ENCODE data around the gene UMOD.
A peak's percentile ranks its signal among the peaks of the same experiment; 100 is the strongest.

Gene UMOD

DNA sequence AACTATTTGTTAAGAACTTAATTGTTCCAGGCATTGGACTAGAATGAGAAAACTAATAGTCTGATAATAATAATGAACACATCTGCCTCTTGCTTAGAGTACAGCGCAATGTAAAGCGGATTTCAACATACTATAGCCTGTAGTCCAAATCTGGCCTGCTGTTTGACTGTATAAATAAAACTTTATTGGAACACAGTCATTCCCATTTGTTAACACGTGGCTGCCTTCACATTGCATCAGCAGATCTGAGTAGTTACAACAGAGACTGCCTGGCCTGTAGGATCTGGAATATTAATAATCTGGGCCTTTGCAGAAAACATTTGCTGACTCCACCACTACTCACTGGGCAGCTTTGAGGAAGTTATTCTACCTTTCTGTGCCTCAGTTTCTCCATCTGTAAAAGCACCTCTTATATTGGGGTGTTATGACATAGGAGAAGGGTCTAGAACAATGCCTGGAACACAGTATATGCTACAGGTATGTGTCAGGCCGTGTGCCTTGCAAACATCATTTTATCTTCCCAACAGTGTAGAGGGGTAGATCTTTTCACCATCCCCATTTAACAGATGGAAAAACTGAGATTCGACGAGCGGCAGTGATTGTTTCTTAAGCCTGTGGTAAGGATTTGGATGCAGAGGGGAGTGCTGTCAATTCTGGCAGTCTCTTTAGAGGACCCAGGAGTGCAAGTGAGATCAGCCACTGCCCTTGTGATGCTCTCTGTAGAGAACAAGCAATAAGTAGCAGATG, 29.9 kb upstream of the UMOD start:
- no peak overlapping the region for H3K4me3 Mint-ChIP-seq
- H3K9me3 Mint-ChIP-seq: no peaks in the 10 kb centered on the region
- peaks cover 6% of the 10 kb centered on the region for H3K4me1 Mint-ChIP-seq
- H3K27ac Mint-ChIP-seq: no peak overlapping the region
- ATAC-seq (no peak), DNase-seq (no peak)
- H3K27me3 Mint-ChIP-seq: peaks cover 11% of the 10 kb centered on the region

DNA sequence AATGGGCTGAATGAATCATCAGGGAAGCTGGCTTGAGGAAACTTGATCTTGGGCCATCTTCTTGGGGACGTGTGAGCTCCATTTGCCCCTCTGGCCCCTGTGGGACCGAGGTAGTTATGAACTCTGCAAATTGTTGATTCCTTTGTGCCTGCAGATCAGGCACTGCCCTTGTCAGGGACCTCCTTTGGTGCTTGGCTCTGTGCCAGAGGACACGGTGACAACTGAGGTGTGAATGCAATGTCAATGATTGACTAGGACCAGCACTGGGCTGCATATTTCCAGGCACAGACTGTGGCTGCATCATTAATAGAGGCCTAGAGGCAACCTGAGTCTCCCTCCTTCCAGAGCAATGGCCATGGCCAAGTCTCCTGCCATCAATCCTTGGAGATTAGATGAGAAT, 28.3 kb upstream of the UMOD start:
- Mint-ChIP-seq H3K27ac (no peak overlapping the region), H3K4me1 (peaks cover 6% of the 10 kb centered on the region)
- no peak for DNase-seq

DNA sequence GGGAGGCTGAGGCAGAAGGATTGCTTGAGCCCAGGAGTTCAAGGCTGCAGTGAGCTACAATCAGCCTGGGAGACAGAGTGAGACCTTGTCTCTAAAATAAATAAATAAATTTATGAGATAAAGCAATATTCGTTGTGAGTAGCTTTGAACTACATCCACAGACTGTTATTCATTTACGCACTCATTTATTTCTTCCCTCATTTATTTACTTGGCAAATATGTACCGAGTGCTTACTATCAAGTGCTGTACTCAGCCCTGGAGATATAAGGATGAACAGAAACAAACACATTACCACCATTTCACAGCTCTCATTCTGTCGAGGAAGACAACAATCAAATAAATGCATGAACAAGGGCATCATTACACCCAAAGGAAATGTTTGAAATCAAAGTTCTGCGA, 24.7 kb upstream of the UMOD start:
- ATAC-seq (no peak), DNase-seq (no peak)
- Mint-ChIP-seq H3K27ac (no peak overlapping the region), H3K9me3 (no peaks in the 10 kb centered on the region), H3K27me3 (peaks cover 16% of the 10 kb centered on the region), H3K4me3 (no peak overlapping the region), H3K4me1 (no peaks in the 10 kb centered on the region)

More for the DNA sequence above, 28.3 kb upstream of the UMOD start:
- Mint-ChIP-seq H3K4me3 (no peak overlapping the region), H3K9me3 (no peaks in the 10 kb centered on the region), H3K27me3 (peaks cover 5% of the 10 kb centered on the region)
- no peak for ATAC-seq

DNA sequence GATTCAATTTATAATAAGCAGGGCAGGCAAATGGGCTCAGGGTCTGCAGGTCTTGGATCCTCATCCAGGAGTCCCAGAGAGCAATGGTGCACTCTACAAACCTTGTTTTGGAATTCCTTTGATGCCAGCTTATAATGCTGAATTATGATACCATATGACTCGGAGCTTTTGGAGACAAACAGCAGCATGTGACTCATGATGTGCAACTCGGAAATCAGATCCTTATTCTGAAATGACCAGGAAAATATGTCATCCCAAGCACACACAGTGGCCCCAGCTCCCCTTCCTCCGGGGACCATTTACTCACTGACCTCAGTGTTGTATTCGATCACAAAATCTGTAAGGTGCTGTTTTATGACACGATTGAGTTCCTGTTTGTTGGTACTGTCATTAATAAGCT, 20.2 kb upstream of the UMOD start:
- ATAC-seq (no peak), DNase-seq (no peak)
- no peaks in the 10 kb centered on the region for H3K4me1 Mint-ChIP-seq
- no peaks in the 10 kb centered on the region for H3K9me3 Mint-ChIP-seq
- H3K4me3 Mint-ChIP-seq: no peak overlapping the region
- no peak overlapping the region for H3K27ac Mint-ChIP-seq
- H3K27me3 Mint-ChIP-seq: peaks cover 24% of the 10 kb centered on the region

DNA sequence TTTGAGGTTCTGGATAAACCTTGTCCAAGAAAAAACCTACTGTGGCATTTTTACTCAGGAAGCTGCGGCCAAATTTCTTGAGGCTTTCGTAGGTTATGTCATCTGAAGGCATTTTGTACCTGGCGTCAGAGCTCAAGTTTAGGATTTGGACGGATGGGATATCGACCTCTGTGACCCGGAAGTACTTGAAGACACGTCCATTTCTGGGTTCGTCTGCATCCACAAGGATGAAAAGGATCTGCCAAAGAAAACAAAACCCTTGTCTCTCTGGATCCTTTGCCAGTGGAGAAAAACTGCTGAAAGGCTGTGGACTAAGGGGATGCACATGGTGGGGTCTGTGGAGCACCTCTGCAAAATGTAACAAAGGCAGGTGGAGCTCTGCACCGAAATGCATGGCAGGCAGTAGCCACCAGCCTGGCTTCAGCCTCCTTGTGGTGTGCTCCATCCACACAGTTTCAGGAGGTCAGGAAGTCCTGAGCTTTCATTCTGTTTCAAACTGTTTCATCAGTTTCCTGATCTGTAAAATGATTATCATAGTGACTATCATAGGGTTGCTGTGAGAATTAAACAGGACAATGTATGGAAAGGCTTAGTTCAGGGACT, 17.0 kb upstream of the UMOD start:
- DNase-seq (no peak), ATAC-seq (no peak)
- no peak overlapping the region for H3K4me3 Mint-ChIP-seq
- peaks cover 22% of the 10 kb centered on the region for H3K27me3 Mint-ChIP-seq
- no peaks in the 10 kb centered on the region for H3K4me1 Mint-ChIP-seq
- no peak overlapping the region for H3K27ac Mint-ChIP-seq
- H3K9me3 Mint-ChIP-seq: no peaks in the 10 kb centered on the region

DNA sequence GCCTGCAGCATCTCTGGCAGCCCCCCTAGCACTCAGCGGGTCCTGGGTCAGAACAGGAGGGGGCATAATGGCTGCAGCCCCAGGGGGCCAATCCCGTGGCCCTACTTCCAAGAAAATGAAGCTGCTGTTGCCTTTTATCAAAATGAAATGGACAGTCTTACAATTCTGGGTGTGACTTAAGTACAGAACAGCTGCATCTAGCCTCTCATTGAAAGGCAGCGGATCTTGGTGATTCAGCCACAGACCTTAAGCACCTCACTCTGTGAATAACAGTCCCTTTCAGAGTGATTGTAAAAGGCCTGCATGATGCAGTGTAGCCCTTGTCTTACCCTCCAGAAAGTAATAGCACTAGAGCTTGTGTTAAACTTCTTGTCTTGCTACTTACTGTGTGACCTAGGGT, 11.5 kb upstream of the UMOD start:
- Mint-ChIP-seq H3K9me3 (no peaks in the 10 kb centered on the region), H3K4me1 (no peaks in the 10 kb centered on the region), H3K27ac (no peak overlapping the region), H3K4me3 (no peak overlapping the region), H3K27me3 (peaks cover 14% of the 10 kb centered on the region)
- no peak for DNase-seq
- ATAC-seq: no peak

DNA sequence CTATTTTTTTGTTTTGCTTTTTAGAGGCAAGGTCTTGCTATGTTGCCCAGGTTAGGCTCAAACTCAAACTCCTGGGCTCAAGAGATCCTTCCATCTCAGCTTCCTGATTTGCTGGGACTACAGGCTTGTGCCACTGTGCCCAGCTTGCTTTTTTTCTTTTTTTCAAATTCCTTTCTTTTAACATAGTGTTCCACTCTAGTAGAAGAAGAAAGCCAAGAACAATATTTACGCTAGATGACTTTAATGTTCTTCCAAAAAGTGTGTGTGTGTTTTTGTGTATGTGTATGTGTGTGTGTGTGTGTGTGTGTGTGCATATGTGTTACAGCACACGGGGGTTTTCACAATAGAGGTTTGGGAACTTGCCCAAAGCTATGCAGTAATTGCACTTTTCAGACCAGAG, 10.7 kb upstream of the UMOD start:
- no peak for DNase-seq
- Mint-ChIP-seq H3K4me1 (no peaks in the 10 kb centered on the region), H3K9me3 (no peaks in the 10 kb centered on the region), H3K27me3 (peaks cover 11% of the 10 kb centered on the region), H3K4me3 (no peak overlapping the region), H3K27ac (no peak overlapping the region)
- no peak for ATAC-seq

DNA sequence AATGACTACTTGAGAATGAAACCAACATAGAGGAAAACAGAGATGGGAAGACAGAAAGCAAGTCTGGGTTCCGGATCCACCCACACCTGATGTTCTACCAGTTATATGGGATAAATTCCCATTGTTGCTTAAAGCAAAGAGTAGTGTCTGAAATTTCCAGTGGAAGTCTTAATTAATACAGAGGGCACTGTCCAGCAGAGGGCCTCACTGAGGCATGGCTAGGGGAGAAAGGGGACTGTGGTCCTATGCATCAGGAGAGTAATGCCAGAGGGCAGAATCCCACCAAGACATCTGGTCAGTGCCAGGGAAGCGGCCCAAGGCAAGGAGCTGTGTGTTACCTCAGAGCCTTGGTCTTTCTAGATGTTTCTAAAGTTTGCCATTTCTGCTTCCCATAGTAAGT, 7.5 kb upstream of the UMOD start:
- H3K27me3 Mint-ChIP-seq: no peaks in the 10 kb centered on the region
- no peak for ATAC-seq
- no peak overlapping the region for H3K4me3 Mint-ChIP-seq
- no peak for DNase-seq
- H3K9me3 Mint-ChIP-seq: peaks cover 0 to 2% of the 10 kb centered on the region in 2 donors
- no peaks in the 10 kb centered on the region for H3K4me1 Mint-ChIP-seq
- H3K27ac Mint-ChIP-seq: no peak overlapping the region

DNA sequence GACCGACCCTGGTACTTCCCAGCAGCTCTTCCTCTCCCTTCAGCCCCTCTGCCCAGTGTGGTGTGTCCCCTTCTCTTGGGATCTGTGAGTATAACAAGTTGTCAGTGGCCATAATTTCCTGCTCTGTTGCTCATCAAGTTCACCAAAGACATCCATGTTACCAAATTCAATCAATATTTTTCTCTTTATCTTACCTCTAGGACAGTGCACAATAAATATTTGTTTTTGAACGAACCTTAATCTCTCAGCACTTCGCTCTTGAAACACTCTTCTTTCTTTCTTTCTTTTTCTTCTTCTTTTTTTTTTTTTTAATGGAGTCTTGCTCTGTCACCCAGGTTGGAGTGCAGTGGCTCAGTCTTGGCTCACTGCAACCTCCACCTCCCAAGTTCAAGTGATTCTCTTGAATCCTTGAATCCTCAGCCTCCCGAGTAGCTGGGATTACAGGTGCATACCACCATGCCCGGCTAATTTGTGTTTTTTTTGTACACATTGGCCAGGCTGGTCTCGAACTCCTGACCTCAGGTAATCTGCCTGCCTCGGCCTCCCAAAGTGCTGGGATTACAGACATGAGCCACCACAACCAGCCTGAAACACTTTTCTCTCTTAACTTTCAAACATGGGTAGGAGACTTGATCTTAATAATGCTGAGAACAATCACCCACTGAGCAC, 2.7 kb upstream of the UMOD start:
- no peak for ATAC-seq
- no peak for DNase-seq
- Mint-ChIP-seq H3K27ac (peak overlapping the region in 1 of 2 donors; percentile 13), H3K4me1 (no peaks in the 10 kb centered on the region), H3K27me3 (no peaks in the 10 kb centered on the region), H3K9me3 (peaks cover 0 to 4% of the 10 kb centered on the region in 2 donors), H3K4me3 (no peak overlapping the region)

DNA sequence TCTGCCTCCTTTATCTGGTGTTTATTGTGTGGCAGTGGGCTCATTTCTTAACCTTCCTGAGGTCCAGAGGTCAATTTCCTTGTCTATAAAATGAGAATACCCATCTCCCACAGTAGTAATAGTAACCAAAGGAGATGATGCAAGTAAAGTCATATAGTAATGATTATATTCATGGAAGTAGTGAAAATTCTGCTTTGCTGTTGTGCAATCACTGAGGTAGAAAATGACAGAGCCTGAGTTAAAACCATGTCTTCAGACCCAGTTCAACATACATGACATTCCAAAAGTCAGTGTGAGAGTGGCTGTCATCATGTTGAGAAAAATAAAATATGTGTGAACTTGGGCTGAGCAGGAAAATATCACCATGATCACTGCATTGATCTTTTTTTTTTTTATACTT, 864 bp upstream of the UMOD start:
- Mint-ChIP-seq H3K27me3 (no peaks in the 10 kb centered on the region), H3K9me3 (peaks cover 0 to 4% of the 10 kb centered on the region in 2 donors), H3K27ac (no peak overlapping the region), H3K4me3 (no peak overlapping the region), H3K4me1 (no peaks in the 10 kb centered on the region)
- ATAC-seq (no peak), DNase-seq (no peak)

DNA sequence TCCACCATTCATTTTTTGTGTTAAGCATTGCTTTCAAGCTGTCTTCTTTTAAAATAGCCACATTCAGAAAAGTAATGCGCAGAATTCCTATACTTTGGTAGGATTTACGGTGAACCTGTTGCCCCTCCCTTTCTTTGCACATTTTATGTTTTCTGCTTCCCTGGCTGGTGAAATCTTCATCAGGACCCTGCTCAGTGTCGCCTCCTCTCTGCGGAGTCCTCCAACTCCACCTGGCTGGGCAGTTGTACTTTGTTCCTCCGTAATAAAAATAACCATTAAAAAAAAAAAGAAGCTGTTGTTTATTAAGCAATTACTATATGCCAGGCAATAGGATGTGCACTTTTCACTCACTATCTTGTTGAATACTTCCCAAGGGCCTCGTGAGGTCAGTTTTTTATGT, 2.9 kb downstream of the UMOD start:
- Mint-ChIP-seq H3K4me3 (no peak overlapping the region), H3K27ac (no peak overlapping the region)
- no peak for ATAC-seq

DNA sequence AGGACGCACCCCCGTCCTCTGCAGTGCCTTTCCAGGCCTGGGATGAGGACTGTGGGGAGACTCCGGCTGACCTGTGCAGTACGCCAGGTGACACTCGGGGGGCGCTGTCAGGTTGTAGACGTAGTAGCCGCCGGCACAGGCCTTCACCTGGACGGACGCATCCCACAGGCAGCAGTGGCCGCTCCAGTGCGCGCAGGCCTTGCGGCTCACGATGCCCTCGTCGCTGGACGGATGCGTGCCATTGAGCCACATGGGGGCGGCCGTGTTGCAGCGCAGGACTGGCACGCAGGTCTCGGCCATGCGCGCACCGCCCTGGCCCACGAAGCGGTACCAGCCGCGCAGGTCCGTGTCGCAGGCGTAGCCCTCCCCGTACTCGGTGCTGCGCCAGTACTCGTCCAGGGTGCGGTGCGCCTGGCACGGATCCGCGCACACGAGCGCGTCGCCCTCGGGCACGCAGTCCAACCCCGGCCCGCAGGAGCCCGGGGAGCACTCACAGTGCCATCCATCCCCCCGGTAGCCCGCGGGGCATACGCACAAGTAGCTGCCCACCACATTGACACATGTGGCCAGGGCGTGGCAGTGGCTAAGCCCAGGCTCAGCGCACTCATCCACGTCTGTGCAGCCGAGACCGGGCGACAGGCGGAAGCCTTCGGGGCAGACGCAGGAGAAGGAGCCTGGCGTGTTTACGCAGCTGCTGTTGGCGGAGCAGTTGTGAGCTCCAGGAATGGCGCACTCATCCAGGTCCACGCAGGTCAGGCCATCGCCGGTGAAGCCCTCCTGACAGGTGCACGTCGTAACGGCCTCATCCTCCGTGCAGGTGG, 3.9 kb downstream of the UMOD start:
- no peak overlapping the region for H3K27ac Mint-ChIP-seq
- no peaks in the 10 kb centered on the region for H3K4me1 Mint-ChIP-seq
- no peaks in the 10 kb centered on the region for H3K9me3 Mint-ChIP-seq
- no peak for ATAC-seq
- H3K27me3 Mint-ChIP-seq: no peaks in the 10 kb centered on the region
- H3K4me3 Mint-ChIP-seq: no peak overlapping the region
- no peak for DNase-seq

More for the DNA sequence above, 2.9 kb downstream of the UMOD start:
- H3K27me3 Mint-ChIP-seq: no peaks in the 10 kb centered on the region
- H3K9me3 Mint-ChIP-seq: no peaks in the 10 kb centered on the region
- DNase-seq: no peak
- no peaks in the 10 kb centered on the region for H3K4me1 Mint-ChIP-seq

DNA sequence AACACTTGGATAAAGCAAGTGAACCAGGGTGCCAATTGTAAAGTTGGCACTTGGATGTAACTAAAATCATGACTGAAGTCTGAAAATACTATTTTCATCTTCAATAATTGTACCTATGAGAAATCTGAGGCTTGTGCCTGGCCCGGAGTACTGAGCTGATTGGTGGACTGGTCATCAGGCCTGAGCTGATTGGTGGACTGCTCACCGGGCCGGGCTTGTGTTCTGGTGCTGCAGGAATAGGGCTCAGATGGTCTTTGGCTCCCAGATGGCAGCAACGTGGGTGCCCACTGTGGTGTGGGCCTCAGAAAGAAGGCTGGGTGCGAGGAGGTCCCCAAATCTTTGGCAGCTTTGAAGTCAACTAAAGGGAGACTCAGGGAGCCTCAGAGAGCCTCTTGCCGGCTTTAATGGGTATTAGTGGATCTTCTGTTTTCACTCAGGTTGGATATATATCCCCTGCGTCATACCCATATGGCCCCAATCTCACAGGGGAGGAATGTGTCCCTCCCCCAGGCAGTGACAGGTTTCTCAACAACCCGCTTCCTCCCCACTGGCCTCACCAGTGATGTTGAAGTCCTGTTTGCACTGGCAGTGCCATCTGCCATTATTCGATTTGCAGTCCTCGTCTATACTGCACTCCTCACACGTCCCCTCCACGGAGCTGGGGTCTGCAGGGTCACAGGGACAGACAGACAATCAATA, 4.7 kb downstream of the UMOD start:
- H3K9me3 Mint-ChIP-seq: no peaks in the 10 kb centered on the region
- H3K27ac Mint-ChIP-seq: no peak overlapping the region
- H3K4me3 Mint-ChIP-seq: no peak overlapping the region
- H3K4me1 Mint-ChIP-seq: no peaks in the 10 kb centered on the region
- DNase-seq (no peak), ATAC-seq (no peak)
- no peaks in the 10 kb centered on the region for H3K27me3 Mint-ChIP-seq

DNA sequence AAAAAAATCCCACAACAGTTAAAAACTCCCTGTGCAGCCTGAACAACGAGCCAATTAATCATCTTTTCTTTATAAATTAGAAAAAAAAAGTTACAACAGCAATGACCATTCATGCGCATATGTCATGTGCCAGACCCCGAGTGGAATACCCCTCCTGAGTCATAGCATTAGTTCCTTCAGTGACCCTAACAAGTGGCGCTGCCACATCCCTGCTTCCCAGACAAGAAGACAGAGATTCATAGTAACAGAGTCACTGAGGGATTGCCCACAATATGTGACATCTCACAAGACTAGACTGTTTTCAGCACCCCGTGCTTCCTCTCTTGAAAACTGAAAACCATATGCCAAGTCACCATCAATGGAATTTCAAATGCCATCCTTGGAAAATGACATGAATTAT, 7.9 kb downstream of the UMOD start:
- no peak for DNase-seq
- Mint-ChIP-seq H3K27me3 (no peaks in the 10 kb centered on the region), H3K27ac (no peak overlapping the region), H3K4me3 (no peak overlapping the region), H3K4me1 (no peaks in the 10 kb centered on the region), H3K9me3 (no peaks in the 10 kb centered on the region)
- no peak for ATAC-seq

DNA sequence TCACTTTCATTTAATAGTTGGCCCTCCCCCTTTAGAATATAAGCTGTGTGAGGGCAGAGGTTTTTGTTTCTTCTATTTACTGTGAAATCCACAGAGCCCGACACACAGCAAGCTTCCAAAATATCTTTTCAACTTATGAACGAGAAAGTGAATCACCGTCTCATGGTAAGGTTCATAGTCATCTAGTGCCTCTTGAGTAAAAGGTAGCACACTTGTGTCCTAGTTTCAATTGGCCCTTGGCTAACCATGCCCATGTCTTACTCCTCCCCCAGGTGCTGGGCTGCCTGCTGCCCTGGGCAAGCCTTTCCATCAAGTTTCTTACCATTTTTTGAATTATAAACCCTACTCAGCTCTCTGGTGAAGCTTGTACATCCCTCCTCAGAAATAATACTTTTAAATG, 12.8 kb downstream of the UMOD start:
- H3K9me3 Mint-ChIP-seq: no peaks in the 10 kb centered on the region
- H3K4me3 Mint-ChIP-seq: no peak overlapping the region
- H3K27ac Mint-ChIP-seq: no peak overlapping the region
- H3K27me3 Mint-ChIP-seq: peaks cover 8% of the 10 kb centered on the region
- H3K4me1 Mint-ChIP-seq: no peaks in the 10 kb centered on the region
- ATAC-seq (no peak), DNase-seq (no peak)
